OCI-LY7 (cell line): Measurements from ENCODE around the gene IL6. TPM values are rescaled to one million over a fixed set of nuclear protein-coding genes. Genes with fewer than 3 reads are reported as not detected.

Experiments
- BruUV-seq: library from RNA; stranded (reverse); fragments of 400-500 nt; replicated peaks from 2 replicates; lab custom pipeline; 2021; lab: Mats Ljungman, UMichigan
- CTCF ChIA-PET: fragments of 300-600 bp; sonication (Branson Sonifier 250); formaldehyde crosslinking; loops from one replicate; lab custom pipeline; 2022; ENCODE audit warnings: antibody characterized with exemption; ENCODE audit not compliant: unreplicated experiment; lab: Charles Lee
- POLR2A ChIA-PET: fragments of 300-600 bp; sonication (Branson Sonifier 250); formaldehyde crosslinking; loops from one replicate; lab custom pipeline; 2022; ENCODE audit warnings: antibody characterized with exemption; lab: Charles Lee
- DNase-seq: peaks from one replicate; pipeline ENCODE4 v3.0.0-alpha.2; 2015; ENCODE audit warnings: low spot score
- H2AFZ ChIP-seq: fragments of 200-600 bp; sonication (generic), shearing (Covaris generic); 2 replicates; pipeline ENCODE4 v1.6.1; 2014; ENCODE audit warnings: mild to moderate bottlenecking, antibody characterized with exemption, low read length, moderate library complexity
- H3K27ac ChIP-seq: fragments of 200-600 bp; sonication (generic); 2 replicates; pipeline ENCODE4 v1.5.1; 2014; ENCODE audit warnings: mixed run types, low read depth, mild to moderate bottlenecking, moderate library complexity, low read length, inconsistent platforms; ENCODE audit not compliant: poor library complexity, severe bottlenecking
- H3K36me3 ChIP-seq: fragments of 200-600 bp; sonication (generic); 2 replicates; pipeline ENCODE4 v1.6.1; 2014; ENCODE audit warnings: mild to moderate bottlenecking, antibody characterized with exemption, low read length, moderate library complexity, mixed read lengths; ENCODE audit not compliant: insufficient read depth
- H3K4me1 ChIP-seq: fragments of 200-600 bp; sonication (generic); 2 replicates; pipeline ENCODE4 v1.5.1; 2014; ENCODE audit warnings: mild to moderate bottlenecking, low read length; ENCODE audit not compliant: insufficient read depth, poor library complexity, severe bottlenecking
- H3K4me2 ChIP-seq: fragments of 200-600 bp; sonication (generic); 2 replicates; pipeline ENCODE4 v1.6.1; 2014; ENCODE audit warnings: mild to moderate bottlenecking, low read length
- H3K4me3 ChIP-seq: fragments of 200-600 bp; sonication (generic); 2 replicates; pipeline ENCODE4 v1.5.1; 2014; ENCODE audit warnings: mild to moderate bottlenecking, low read depth, low read length; ENCODE audit not compliant: poor library complexity, severe bottlenecking
- H3K79me2 ChIP-seq: fragments of 200-600 bp; sonication (generic); 2 replicates; pipeline ENCODE4 v1.6.1; 2016; ENCODE audit warnings: low read depth, mild to moderate bottlenecking, low read length, moderate library complexity, mixed read lengths; ENCODE audit not compliant: insufficient read depth
- H3K9me2 ChIP-seq: fragments of 200-600 bp; sonication (generic); 2 replicates; pipeline ENCODE4 v1.6.1; 2016; ENCODE audit warnings: mild to moderate bottlenecking, low read length, mixed read lengths; ENCODE audit not compliant: insufficient read depth
- H3K9me3 ChIP-seq: fragments of 200-600 bp; sonication (generic); 2 replicates; pipeline ENCODE4 v1.6.1; 2014; ENCODE audit warnings: mild to moderate bottlenecking, mixed run types, low read length, mixed read lengths
- H4K20me1 ChIP-seq: fragments of 200-600 bp; sonication (generic); 2 replicates; pipeline ENCODE4 v1.6.1; 2014; ENCODE audit warnings: mild to moderate bottlenecking, antibody characterized with exemption, low read length, moderate library complexity, mixed read lengths; ENCODE audit not compliant: insufficient read depth
- CTCF ChIP-seq: fragments of 200-600 bp; sonication (generic); conservative IDR thresholded peaks from 2 replicates; pipeline ENCODE4 v1.5.1; 2014; ENCODE audit warnings: mild to moderate bottlenecking, antibody characterized with exemption, low read length, moderate library complexity, mixed read lengths
- EZH2phosphoT487 ChIP-seq: fragments of 200-600 bp; sonication (generic); IDR thresholded peaks from 2 replicates; pipeline ENCODE4 v1.6.1; 2018; ENCODE audit warnings: low read depth, borderline replicate concordance, mild to moderate bottlenecking, mixed run types, antibody characterized with exemption, low read length, moderate library complexity, mixed read lengths
- intact Hi-C: fragments of 100-400 bp; cut with micrococcal nuclease; formaldehyde crosslinking; loops from one replicate; pipeline ENCODE4 v1.10.0; 2022; ENCODE audit not compliant: unreplicated experiment
- total RNA-seq, 2 experiments: library from RNA; depleted of rRNA in 1 of 2; stranded (reverse); fragments of >200 nt in 1 of 2; shearing (Covaris generic) in 1 of 2; gene quantifications; 2 replicates each; pipeline ENCODE4 v1.2.3, GENCODE V29; 2014 to 2022

Gene IL6
- total RNA-seq, 2 experiments from 2014 or later = not detected

GRCh38 chr7:22696541-22697228, 30.3 kb upstream of the IL6 start:
- H3K4me1 ChIP-seq = peaks cover 7% of the 10 kb centered on the region
- BruUV-seq = no TSS peak
- intact Hi-C loops = no loop called here
- no peak overlapping the region for H3K27ac ChIP-seq
- H3K4me2 ChIP-seq = no peak overlapping the region
- H3K4me3 ChIP-seq = no peak overlapping the region
- no peak for TF ChIP-seq CTCF
- TF ChIP-seq EZH2phosphoT487 = no peak
- ChIA-PET CTCF (interaction anchor here (0.6 to 1.0 kb wide), 2 partner anchors 14 to 19 kb away, joined by 3 read pairs; no protein-coding TSS in a partner anchor), POLR2A (interaction anchor here (0.7 to 1.9 kb wide), 7 partner anchors 10 to 89 kb away, joined by 3 to 8 read pairs (median 6); no protein-coding TSS in a partner anchor)
- H4K20me1 ChIP-seq = no peaks in the 10 kb centered on the region
- no peaks in the 10 kb centered on the region for H3K36me3 ChIP-seq
- H3K9me3 ChIP-seq = no peaks in the 10 kb centered on the region
- H2AFZ ChIP-seq = no peak overlapping the region
- no peaks in the 10 kb centered on the region for H3K9me2 ChIP-seq
- DNase-seq = no peak
- no peaks in the 10 kb centered on the region for H3K79me2 ChIP-seq

- intact Hi-C loops = no loop called here
- no peak for DNase-seq
- no TSS peak for BruUV-seq
- Histone ChIP-seq H3K27ac (no peak overlapping the region), H3K4me3 (no peak overlapping the region), H2AFZ (no peak overlapping the region), H3K4me1 (peaks cover 7% of the 10 kb centered on the region), H3K4me2 (no peak overlapping the region), H3K9me3 (no peaks in the 10 kb centered on the region), H3K79me2 (no peaks in the 10 kb centered on the region), H3K9me2 (no peaks in the 10 kb centered on the region), H4K20me1 (no peaks in the 10 kb centered on the region), H3K36me3 (no peaks in the 10 kb centered on the region)
- CTCF ChIA-PET = no interaction called here
- TF ChIP-seq EZH2phosphoT487 = no peak
- no peak for TF ChIP-seq CTCF
- POLR2A ChIA-PET = interaction anchor here (0.6 to 1.9 kb wide), 4 partner anchors 16 to 1105 kb away, joined by 3 to 8 read pairs (median 6); no protein-coding TSS in a partner anchor
These were observed 29.6 kb upstream of the IL6 start for GRCh38 chr7:22697322-22697859.
